ENCODE data around the gene CDH23.

CDH23 gene

GRCh38 chr10:71671994-71672946 is 275.6 kb downstream of the CDH23 start:
- DNase-seq, result no peak
- Mint-ChIP-seq H3K9me3 (no peaks in the 10 kb centered on the region), H3K36me3 (ENCODE audit: low read depth) (no peaks in the 10 kb centered on the region), H3K4me1 (ENCODE audit: low read depth) (peaks cover 5% of the 10 kb centered on the region), H3K27ac (no peak overlapping the region), H3K27me3 (no peaks in the 10 kb centered on the region), H3K4me3 (no peak overlapping the region)

- no peaks in the 10 kb centered on the region for H3K27me3 Mint-ChIP-seq
- H3K36me3 Mint-ChIP-seq (ENCODE audit: low read depth), result no peaks in the 10 kb centered on the region
- no peaks in the 10 kb centered on the region for H3K4me1 Mint-ChIP-seq (ENCODE audit: low read depth)
- no peak overlapping the region for H3K4me3 Mint-ChIP-seq
- no peak for DNase-seq
- no peak overlapping the region for H3K27ac Mint-ChIP-seq
- H3K9me3 Mint-ChIP-seq, result no peaks in the 10 kb centered on the region
Observed at GRCh38 chr10:71675295-71675970, 278.7 kb downstream of the CDH23 start.

DNA sequence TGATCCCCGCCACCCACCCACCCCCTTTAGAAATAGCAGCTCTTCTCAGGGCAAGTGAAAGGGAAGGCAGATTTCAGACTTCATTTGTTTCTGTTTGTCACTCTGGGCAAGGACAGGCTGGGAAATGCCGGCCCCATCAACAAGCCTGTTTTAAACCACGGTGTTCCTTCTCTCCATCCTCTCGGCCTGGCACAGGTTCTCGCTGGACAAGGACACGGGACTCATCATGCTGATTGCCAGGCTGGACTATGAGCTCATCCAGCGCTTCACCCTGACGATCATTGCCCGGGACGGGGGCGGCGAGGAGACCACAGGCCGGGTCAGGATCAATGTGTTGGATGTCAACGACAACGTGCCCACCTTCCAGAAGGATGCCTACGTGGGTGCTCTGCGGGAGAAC is 280.5 kb downstream of the CDH23 start:
- no peaks in the 10 kb centered on the region for H3K4me1 Mint-ChIP-seq (ENCODE audit: low read depth)

DNA sequence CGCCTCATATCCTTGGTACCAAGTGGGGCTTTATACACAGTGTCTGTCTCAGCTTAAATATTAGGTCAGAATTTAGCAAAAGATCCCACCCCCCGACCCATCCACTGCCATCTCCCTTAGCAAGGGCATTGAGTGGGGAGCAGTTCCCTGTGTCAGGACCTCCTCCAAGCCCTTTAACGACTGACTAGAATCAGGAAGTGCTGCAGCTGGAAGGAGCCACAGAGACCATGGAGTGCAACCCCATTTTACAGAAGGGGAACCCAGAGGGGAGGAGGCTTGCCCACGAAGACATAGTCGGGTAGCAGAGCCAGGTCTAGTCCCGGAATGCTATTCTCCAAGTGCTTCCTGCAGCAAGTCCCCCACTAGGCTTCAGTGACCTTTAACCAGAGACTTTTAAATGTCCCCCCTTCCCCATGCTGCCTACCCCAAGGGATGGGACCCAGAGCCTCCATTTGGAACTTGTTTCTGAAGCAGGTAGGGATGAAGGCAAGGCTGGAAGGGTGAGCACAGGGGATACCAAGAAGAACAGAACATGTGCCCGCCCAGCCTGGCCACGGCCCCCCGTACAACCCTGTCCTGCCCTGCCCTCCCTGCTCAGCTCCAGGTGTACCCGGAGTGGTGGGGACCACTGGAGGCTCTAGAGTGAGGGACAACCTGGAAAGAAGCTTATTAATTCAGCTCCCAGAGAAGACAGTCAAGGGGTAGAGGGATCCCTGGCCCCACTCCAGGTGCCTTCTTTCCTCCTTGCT is 281.5 kb downstream of the CDH23 start:
- no peak overlapping the region for H3K4me3 Mint-ChIP-seq
- no peaks in the 10 kb centered on the region for H3K9me3 Mint-ChIP-seq
- no peaks in the 10 kb centered on the region for H3K4me1 Mint-ChIP-seq (ENCODE audit: low read depth)
- H3K27me3 Mint-ChIP-seq, result no peaks in the 10 kb centered on the region
- no peak overlapping the region for H3K27ac Mint-ChIP-seq
- H3K36me3 Mint-ChIP-seq (ENCODE audit: low read depth), result no peaks in the 10 kb centered on the region
- DNase-seq, result no peak

More for the DNA sequence above, 280.5 kb downstream of the CDH23 start:
- Mint-ChIP-seq H3K9me3 (no peaks in the 10 kb centered on the region), H3K36me3 (ENCODE audit: low read depth) (no peaks in the 10 kb centered on the region), H3K27me3 (no peaks in the 10 kb centered on the region), H3K4me3 (no peak overlapping the region), H3K27ac (no peak overlapping the region)
- DNase-seq, result no peak

DNA sequence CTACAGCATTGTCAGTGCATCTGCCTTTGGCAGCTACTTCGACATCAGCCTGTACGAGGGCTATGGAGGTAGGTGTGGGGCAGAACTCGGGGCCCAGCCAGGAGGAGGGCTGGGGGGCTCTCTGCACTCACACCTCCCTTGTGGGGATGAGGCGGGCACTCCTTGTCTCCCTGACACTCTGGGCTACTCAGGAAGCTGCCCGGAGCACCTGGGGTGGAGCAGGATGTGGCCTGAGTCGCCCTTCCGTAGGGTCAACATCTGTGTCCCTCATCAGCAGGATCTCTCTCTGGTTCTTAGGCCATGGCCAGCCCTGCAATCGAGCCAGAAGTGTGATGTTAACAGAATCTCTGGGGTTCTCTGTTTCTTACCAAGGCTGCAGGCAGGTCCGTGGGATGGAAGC is 282.7 kb downstream of the CDH23 start:
- Mint-ChIP-seq H3K4me3 (no peak overlapping the region), H3K27ac (no peak overlapping the region), H3K4me1 (ENCODE audit: low read depth) (peaks cover 5% of the 10 kb centered on the region), H3K9me3 (no peaks in the 10 kb centered on the region), H3K36me3 (ENCODE audit: low read depth) (no peaks in the 10 kb centered on the region), H3K27me3 (no peaks in the 10 kb centered on the region)
- no peak for DNase-seq

- Mint-ChIP-seq H3K36me3 (ENCODE audit: low read depth) (no peaks in the 10 kb centered on the region), H3K4me3 (no peak overlapping the region), H3K9me3 (no peaks in the 10 kb centered on the region), H3K27me3 (no peaks in the 10 kb centered on the region), H3K27ac (no peak overlapping the region), H3K4me1 (ENCODE audit: low read depth) (peaks cover 8% of the 10 kb centered on the region)
- DNase-seq, result no peak
Observed at GRCh38 chr10:71681977-71682376, 285.3 kb downstream of the CDH23 start.

- H3K9me3 Mint-ChIP-seq, result peaks cover 4% of the 10 kb centered on the region
- H3K36me3 Mint-ChIP-seq (ENCODE audit: low read depth), result no peaks in the 10 kb centered on the region
- DNase-seq, result no peak
- H3K27me3 Mint-ChIP-seq, result no peaks in the 10 kb centered on the region
- H3K4me1 Mint-ChIP-seq (ENCODE audit: low read depth), result peaks cover 8% of the 10 kb centered on the region
- no peak overlapping the region for H3K27ac Mint-ChIP-seq
- no peak overlapping the region for H3K4me3 Mint-ChIP-seq
Observed at GRCh38 chr10:71683301-71683700, 286.6 kb downstream of the CDH23 start.

GRCh38 chr10:71684356-71685173 is 287.8 kb downstream of the CDH23 start:
- Mint-ChIP-seq H3K9me3 (peaks cover 4% of the 10 kb centered on the region), H3K27ac (no peak overlapping the region), H3K36me3 (ENCODE audit: low read depth) (no peaks in the 10 kb centered on the region), H3K4me1 (ENCODE audit: low read depth) (peaks cover 8% of the 10 kb centered on the region), H3K27me3 (no peaks in the 10 kb centered on the region), H3K4me3 (no peak overlapping the region)
- DNase-seq, result no peak

GRCh38 chr10:71685554-71686232 is 289.0 kb downstream of the CDH23 start:
- no peaks in the 10 kb centered on the region for H3K36me3 Mint-ChIP-seq (ENCODE audit: low read depth)
- no peak overlapping the region for H3K27ac Mint-ChIP-seq
- peaks cover 8% of the 10 kb centered on the region for H3K4me1 Mint-ChIP-seq (ENCODE audit: low read depth)
- H3K27me3 Mint-ChIP-seq, result no peaks in the 10 kb centered on the region
- H3K9me3 Mint-ChIP-seq, result peaks cover 4% of the 10 kb centered on the region
- H3K4me3 Mint-ChIP-seq, result no peak overlapping the region
- no peak for DNase-seq

DNA sequence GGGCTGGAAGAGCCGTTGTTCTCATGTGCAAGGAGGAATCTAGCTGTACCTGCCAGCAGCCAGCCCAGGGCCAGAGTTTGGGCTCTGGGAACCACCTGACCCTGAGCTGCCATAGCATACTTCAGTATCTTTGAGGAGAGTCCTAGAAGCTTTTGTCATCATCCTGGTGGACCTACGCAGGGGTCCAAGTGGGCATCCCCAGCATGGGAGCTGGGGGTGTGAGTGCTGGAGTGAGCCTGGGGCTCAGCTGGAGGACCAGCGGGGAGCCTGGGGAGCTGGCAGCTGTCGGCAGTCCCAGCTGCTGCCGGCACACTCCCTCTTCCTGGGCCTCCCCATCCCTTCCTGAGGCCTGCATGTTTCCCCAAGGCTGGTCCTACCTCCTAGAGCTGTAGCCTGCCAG is 290.4 kb downstream of the CDH23 start:
- Mint-ChIP-seq H3K9me3 (peaks cover 4% of the 10 kb centered on the region), H3K36me3 (ENCODE audit: low read depth) (no peaks in the 10 kb centered on the region), H3K4me3 (no peak overlapping the region), H3K4me1 (ENCODE audit: low read depth) (peaks cover 8% of the 10 kb centered on the region), H3K27ac (no peak overlapping the region), H3K27me3 (no peaks in the 10 kb centered on the region)
- DNase-seq, result no peak

- H3K4me3 Mint-ChIP-seq, result no peak overlapping the region
- no peak for DNase-seq
- H3K27ac Mint-ChIP-seq, result no peak overlapping the region
- H3K36me3 Mint-ChIP-seq (ENCODE audit: low read depth), result no peaks in the 10 kb centered on the region
- H3K27me3 Mint-ChIP-seq, result no peaks in the 10 kb centered on the region
- peaks cover 4% of the 10 kb centered on the region for H3K9me3 Mint-ChIP-seq
- H3K4me1 Mint-ChIP-seq (ENCODE audit: low read depth), result peaks cover 8% of the 10 kb centered on the region
Observed at GRCh38 chr10:71687480-71687879, 290.8 kb downstream of the CDH23 start.

DNA sequence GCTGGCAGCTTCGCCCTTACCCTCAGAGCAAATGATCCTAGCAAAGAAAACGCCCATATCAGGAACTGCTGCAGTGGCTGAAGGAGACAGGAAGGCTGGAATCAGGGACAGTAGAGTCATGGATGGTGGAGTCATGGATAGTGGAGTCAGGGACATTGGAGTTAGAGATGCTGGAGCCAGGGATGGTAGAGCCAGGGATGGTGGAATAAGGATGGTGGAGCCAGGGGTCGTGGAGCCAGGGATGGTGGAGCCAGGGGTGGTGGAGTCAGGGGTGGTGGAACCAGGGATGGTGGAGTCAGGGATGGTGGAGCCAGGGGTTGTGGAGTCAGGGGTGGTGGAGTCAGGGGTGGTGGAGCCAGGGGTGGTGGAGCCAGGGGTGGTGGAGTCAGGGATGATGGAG is 291.5 kb downstream of the CDH23 start:
- H3K4me3 Mint-ChIP-seq, result no peak overlapping the region
- H3K27ac Mint-ChIP-seq, result peak overlapping the region; percentile 26
- DNase-seq, result no peak
- no peaks in the 10 kb centered on the region for H3K36me3 Mint-ChIP-seq (ENCODE audit: low read depth)
- peaks cover 4% of the 10 kb centered on the region for H3K9me3 Mint-ChIP-seq
- no peaks in the 10 kb centered on the region for H3K27me3 Mint-ChIP-seq
- H3K4me1 Mint-ChIP-seq (ENCODE audit: low read depth), result peaks cover 8% of the 10 kb centered on the region

DNA sequence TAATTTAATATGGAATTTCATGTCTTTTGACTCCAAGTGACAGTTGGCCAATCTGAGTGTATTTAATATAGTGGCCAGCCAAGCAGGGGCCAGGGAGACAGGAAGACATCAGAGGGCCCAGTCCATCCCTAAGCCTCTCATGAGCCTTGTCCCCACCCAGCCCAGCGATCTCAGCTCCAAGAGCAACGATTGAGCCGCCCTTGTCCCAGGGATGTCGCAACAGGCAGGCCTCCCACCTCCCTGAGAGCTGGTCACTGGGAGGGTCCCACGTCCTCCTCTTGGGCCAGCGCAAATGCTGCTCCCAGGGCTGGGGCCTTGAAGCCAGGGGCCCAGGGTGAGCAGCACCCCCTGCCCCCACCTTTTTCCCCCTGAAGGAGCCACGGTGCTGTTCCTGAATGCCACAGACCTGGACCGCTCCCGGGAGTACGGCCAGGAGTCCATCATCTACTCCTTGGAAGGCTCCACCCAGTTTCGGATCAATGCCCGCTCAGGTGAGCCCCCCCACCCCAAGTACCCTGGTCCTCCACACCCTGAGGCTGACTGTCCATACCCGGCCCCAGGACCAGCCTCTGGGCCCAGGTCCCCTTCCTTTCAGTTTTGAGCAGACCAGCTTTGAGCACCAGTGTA is 293.5 kb downstream of the CDH23 start:
- Mint-ChIP-seq H3K4me3 (no peak overlapping the region), H3K4me1 (ENCODE audit: low read depth) (peaks cover 18% of the 10 kb centered on the region), H3K27ac (no peak overlapping the region), H3K9me3 (peaks cover 4% of the 10 kb centered on the region), H3K27me3 (no peaks in the 10 kb centered on the region), H3K36me3 (ENCODE audit: low read depth) (no peaks in the 10 kb centered on the region)
- DNase-seq, result no peak
